ENCODE results near the gene ACADS. TPM values are rescaled to one million over a fixed set of nuclear protein-coding genes. Genes with fewer than 3 reads are reported as not detected.
A peak's percentile ranks its signal among the peaks of the same experiment; 100 is the strongest.

The ACADS gene
- total RNA-seq, 1 donor: 10.5 TPM

- Histone ChIP-seq H3K4me2 (ENCODE audit: insufficient read depth, low read length) (no peak overlapping the region), H3K27ac (ENCODE audit: low read depth, low read length) (no peak overlapping the region), H3K36me3 (ENCODE audit: insufficient read depth, low read length) (no peaks in the 10 kb centered on the region), H3K4me1 (ENCODE audit: insufficient read depth, low read length) (no peaks in the 10 kb centered on the region), H2AFZ (ENCODE audit: low read length) (no peak overlapping the region), H3K79me2 (ENCODE audit: insufficient read depth, low read length) (no peaks in the 10 kb centered on the region), H4K20me1 (ENCODE audit: insufficient read depth, low read length) (no peaks in the 10 kb centered on the region), H3K9me3 (ENCODE audit: low read depth, low read length) (no peaks in the 10 kb centered on the region), H3K4me3 (ENCODE audit: insufficient read depth, low read length) (no peak overlapping the region), H3K27me3 (ENCODE audit: insufficient read depth, low read length) (no peaks in the 10 kb centered on the region)
- peak; percentile 81 for DNase-seq (ENCODE audit: insufficient read length, low spot score, missing footprints)
- TF ChIP-seq, protein P1, sequence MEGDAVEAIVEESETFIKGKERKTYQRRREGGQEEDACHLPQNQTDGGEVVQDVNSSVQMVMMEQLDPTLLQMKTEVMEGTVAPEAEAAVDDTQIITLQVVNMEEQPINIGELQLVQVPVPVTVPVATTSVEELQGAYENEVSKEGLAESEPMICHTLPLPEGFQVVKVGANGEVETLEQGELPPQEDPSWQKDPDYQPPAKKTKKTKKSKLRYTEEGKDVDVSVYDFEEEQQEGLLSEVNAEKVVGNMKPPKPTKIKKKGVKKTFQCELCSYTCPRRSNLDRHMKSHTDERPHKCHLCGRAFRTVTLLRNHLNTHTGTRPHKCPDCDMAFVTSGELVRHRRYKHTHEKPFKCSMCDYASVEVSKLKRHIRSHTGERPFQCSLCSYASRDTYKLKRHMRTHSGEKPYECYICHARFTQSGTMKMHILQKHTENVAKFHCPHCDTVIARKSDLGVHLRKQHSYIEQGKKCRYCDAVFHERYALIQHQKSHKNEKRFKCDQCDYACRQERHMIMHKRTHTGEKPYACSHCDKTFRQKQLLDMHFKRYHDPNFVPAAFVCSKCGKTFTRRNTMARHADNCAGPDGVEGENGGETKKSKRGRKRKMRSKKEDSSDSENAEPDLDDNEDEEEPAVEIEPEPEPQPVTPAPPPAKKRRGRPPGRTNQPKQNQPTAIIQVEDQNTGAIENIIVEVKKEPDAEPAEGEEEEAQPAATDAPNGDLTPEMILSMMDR (IDR thresholded peaks at IDR 0.05; ENCODE audit: extremely low read depth, low read depth, low read length): peak; percentile 18
Observed at GRCh38 chr12:120737557-120738251, 12.1 kb downstream of the ACADS start.

DNA sequence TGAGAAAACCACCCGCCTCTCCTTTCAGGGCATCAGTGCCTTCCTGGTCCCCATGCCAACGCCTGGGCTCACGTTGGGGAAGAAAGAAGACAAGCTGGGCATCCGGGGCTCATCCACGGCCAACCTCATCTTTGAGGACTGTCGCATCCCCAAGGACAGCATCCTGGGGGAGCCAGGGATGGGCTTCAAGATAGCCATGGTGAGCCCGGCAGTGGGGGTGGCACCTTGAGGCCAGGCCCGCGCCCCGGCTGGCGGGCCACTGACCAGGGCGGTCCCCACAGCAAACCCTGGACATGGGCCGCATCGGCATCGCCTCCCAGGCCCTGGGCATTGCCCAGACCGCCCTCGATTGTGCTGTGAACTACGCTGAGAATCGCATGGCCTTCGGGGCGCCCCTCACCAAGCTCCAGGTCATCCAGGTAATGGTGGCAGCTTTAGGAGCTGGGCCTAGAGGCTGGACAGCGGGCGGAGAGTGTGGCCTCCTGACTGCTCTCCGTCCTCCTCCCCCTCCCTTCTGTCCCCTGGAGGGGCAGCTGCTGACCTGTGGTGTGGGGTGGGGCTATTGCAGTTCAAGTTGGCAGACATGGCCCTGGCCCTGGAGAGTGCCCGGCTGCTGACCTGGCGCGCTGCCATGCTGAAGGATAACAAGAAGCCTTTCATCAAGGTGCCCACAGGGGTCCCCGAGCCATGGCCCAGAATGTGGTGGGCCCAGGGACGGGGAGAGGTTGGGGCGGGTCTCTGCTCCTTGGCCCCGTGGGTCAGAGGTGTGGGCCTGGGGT, 12.8 kb downstream of the ACADS start:
- TF ChIP-seq, protein P1 (IDR thresholded peaks at IDR 0.05; ENCODE audit: extremely low read depth, low read depth, low read length): no peak
- no peaks in the 10 kb centered on the region for H3K9me3 ChIP-seq (ENCODE audit: low read depth, low read length)
- no peaks in the 10 kb centered on the region for H4K20me1 ChIP-seq (ENCODE audit: insufficient read depth, low read length)
- no peaks in the 10 kb centered on the region for H3K27me3 ChIP-seq (ENCODE audit: insufficient read depth, low read length)
- no peaks in the 10 kb centered on the region for H3K36me3 ChIP-seq (ENCODE audit: insufficient read depth, low read length)
- no peak overlapping the region for H3K4me3 ChIP-seq (ENCODE audit: insufficient read depth, low read length)
- no peak overlapping the region for H2AFZ ChIP-seq (ENCODE audit: low read length)
- no peak overlapping the region for H3K27ac ChIP-seq (ENCODE audit: low read depth, low read length)
- no peaks in the 10 kb centered on the region for H3K4me1 ChIP-seq (ENCODE audit: insufficient read depth, low read length)
- H3K79me2 ChIP-seq (ENCODE audit: insufficient read depth, low read length): no peaks in the 10 kb centered on the region
- H3K4me2 ChIP-seq (ENCODE audit: insufficient read depth, low read length): no peak overlapping the region
- no peak for DNase-seq (ENCODE audit: insufficient read length, low spot score, missing footprints)

- no peaks in the 10 kb centered on the region for H3K9me3 ChIP-seq (ENCODE audit: low read depth, low read length)
- TF ChIP-seq, protein P1 (IDR thresholded peaks at IDR 0.05; ENCODE audit: extremely low read depth, low read depth, low read length): no peak
- no peaks in the 10 kb centered on the region for H3K36me3 ChIP-seq (ENCODE audit: insufficient read depth, low read length)
- no peaks in the 10 kb centered on the region for H3K79me2 ChIP-seq (ENCODE audit: insufficient read depth, low read length)
- no peaks in the 10 kb centered on the region for H3K27me3 ChIP-seq (ENCODE audit: insufficient read depth, low read length)
- H3K4me3 ChIP-seq (ENCODE audit: insufficient read depth, low read length): no peak overlapping the region
- no peaks in the 10 kb centered on the region for H3K4me1 ChIP-seq (ENCODE audit: insufficient read depth, low read length)
- no peaks in the 10 kb centered on the region for H4K20me1 ChIP-seq (ENCODE audit: insufficient read depth, low read length)
- H2AFZ ChIP-seq (ENCODE audit: low read length): no peak overlapping the region
- H3K27ac ChIP-seq (ENCODE audit: low read depth, low read length): no peak overlapping the region
- no peak for DNase-seq (ENCODE audit: insufficient read length, low spot score, missing footprints)
- no peak overlapping the region for H3K4me2 ChIP-seq (ENCODE audit: insufficient read depth, low read length)
Observed at GRCh38 chr12:120739031-120739762, 13.6 kb downstream of the ACADS start.
